Renal pelvis (tissue), 4 donors: ENCODE results near the gene ESRRA. TPM values are rescaled to one million over a fixed set of nuclear protein-coding genes. Genes with fewer than 3 reads are reported as not detected.
"Not testable (repeated sequence)": the region's sequence is repeated elsewhere in the genome, so short reads cannot be mapped to it uniquely, and the experiment has no call there.

ENCODE experiments used
- DNase-seq: peaks from one replicate; pipeline ENCODE4 v3.0.0-alpha.2; 2013
- polyA plus RNA-seq, 3 donors: library from polyadenylated mRNA; unstranded; fragments of 120-200 nt; gene quantifications; one replicate each; pipeline ENCODE4 v1.2.1, GENCODE V29; 2013; ENCODE audit not compliant: insufficient read length in 3 of 3

The ESRRA gene
- polyA plus RNA-seq, 3 donors, result 27.9 to 34.5 (median 30.8) TPM

DNA sequence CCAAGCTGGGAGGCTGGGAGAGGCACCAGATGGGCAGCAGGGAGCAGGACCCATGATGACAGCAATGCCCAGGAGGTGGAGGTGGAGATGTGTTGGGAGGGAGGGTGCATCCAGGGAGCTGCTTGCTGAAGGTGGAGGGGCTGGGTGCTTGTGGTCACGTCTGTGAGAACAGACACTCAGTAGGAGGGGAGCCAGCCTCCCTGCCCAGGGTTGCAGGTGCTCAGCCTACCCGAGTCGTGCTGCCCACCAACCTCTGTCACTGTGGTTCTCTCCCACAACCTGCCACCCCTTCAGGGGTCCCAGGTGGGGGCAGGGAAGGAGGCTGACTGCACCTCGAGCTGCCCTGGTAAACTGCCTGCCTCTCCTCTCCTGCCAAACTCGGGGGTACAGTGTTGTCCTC is 18.0 kb downstream of the ESRRA start:
- no peak for DNase-seq

- DNase-seq, result not testable (repeated sequence)
These were observed 18.7 kb downstream of the ESRRA start for GRCh38 chr11:64323984-64324383.

GRCh38 chr11:64324692-64325469 is 19.6 kb downstream of the ESRRA start:
- no peak for DNase-seq

GRCh38 chr11:64327375-64327774 is 22.1 kb downstream of the ESRRA start:
- no peak for DNase-seq

DNA sequence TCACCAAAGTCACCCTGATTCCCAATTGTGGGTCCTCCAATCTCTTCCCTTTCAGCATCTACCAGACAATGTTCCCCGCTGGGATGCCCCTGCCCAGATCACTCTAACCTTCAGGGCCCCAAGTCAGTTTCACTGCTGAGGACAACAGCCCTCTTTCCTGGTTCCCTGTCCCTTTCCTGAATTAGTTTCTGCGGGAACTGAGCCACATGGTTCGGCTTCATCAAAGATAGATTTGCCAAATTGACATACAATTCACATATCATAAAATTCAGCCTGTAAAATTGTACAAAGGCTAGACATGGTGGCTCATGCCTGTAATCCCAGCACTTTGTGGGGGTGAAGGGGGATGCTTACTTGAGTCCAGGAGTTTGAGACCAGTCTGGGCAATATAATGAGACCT is 22.7 kb downstream of the ESRRA start:
- DNase-seq, result no peak

GRCh38 chr11:64330888-64331287 is 25.6 kb downstream of the ESRRA start:
- DNase-seq, result no peak

DNA sequence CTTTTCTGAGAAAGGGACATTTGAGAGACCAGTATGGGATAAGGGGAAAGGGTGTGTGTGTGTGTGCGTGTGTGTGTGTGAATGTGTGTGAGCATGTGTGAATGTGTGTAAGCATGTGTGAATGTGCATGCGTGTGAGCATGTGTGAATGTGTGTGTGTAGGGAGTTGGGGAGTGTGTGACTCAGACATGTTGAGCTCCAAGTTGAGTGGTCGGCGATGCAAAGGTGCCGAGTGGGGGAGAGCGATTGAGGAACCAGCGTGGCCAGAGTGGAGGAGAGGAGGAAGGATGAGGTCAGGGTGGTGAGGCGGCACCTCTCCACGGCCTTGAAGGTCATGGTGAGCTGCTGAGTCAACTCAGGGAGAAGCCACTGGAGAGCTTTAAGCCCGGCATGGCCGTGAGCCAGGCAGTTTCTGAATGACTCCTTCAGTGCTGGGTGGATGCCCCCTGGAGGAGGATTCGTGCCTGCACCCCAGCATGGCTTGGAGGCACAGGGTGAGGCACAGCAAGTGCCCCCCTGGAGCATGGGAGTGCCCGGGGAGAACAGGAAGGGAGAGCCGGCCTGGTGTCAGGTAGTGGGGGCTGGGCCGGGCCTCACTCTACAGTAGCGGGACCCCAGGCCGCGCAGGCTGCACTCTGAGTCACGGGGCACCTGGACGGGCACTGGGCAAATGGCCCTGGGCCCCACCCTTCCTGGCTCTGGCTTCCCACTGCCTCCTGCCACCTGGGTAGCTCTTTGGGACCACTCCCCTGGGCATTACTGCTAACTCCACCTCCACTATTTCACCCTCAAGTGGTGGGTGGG is 26.4 kb downstream of the ESRRA start:
- no peak for DNase-seq

DNA sequence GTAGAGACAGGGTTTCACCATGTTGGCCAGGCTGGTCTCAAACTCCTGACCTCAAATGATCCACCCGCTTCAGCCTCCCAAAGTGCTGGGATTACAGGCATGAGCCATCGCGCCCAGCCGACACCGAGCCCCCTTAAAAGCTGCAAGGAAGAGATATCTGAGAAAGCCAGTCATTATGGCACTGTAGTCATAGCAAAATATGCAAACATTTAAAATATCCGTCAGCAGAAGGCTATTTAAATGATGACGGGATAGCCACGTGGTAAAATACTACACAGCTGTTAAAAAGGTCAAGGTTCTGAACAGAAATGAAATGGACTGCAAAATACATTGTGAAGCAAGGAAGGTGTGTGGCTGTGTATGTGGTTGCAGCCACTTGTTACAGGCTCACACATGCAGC is 28.2 kb downstream of the ESRRA start:
- no peak for DNase-seq

DNA sequence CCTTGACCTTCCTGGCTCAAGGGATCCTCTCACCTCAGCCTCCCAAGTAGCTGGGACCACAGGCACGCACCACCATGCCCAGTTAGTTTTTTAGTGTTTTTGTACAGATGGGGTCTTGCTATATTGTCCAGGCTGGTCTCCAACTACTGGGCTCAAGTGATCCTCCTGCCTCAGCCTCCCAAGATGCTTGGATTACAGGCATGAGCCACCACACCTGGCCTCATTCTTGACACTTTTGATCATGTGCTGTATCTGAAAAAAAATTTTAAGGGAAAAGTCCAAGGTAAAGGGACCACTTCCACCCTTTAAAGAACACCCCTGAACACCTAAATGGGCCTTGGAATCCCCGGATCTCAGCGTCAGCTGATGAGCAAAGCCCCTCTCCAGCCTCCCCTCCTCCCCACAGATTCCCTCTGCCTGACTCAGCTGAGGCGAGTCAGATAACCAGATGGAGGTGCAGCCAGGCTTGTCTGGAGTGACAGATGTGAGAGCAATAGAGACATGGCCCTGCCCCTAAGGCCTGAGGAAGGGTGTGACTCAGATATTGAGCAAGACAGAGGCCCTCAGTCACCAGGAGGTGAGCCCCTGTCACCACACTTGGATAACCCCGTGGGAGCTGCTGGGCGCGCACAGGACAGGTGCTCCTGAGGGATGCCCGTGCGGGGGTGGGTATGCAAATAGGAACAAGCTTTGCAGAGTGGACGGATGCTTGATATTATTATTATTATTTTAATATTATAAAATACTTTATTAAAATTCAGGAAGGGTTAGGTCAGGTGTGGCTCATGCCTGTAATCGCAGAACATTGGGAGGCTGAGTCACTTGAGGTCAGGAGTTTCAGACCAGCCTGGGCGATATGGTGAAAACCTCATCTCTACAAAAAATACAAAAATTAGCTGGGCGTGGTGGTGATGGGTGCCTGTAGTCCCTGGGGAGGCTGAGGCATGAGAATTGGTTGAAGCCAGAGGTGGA is 29.7 kb downstream of the ESRRA start:
- DNase-seq, result no peak

GRCh38 chr11:64337538-64338249 is 32.4 kb downstream of the ESRRA start:
- DNase-seq, result no peak

- DNase-seq, result no peak
These were observed 33.4 kb downstream of the ESRRA start for GRCh38 chr11:64338716-64339115.

DNA sequence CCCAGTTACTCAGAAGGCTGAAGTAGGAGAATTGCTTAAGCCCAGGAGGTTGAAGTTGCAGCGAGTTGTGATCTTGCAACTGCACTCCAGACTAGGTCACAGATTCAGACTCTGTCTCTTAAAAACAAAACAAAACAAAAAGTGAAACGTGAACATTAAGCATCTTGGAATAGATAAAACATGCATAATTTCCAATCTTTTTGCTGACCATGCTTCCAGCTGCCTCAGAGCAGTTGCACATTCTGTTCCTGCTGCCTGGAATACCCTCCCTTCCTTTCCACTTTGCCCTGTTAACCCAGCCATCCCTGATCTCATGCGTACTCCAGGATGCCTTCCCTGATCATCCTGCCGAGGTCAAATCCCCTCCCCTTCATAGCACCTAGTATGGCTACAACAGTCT is 34.0 kb downstream of the ESRRA start:
- DNase-seq, result no peak

GRCh38 chr11:64339754-64340408 is 34.6 kb downstream of the ESRRA start, which contains the start of gene CCDC88B:
TSS of gene CCDC88B (plus strand) at chr11:64340204. CDS start at chr11:64340267, 63 bp downstream.
- DNase-seq, result no peak

DNA sequence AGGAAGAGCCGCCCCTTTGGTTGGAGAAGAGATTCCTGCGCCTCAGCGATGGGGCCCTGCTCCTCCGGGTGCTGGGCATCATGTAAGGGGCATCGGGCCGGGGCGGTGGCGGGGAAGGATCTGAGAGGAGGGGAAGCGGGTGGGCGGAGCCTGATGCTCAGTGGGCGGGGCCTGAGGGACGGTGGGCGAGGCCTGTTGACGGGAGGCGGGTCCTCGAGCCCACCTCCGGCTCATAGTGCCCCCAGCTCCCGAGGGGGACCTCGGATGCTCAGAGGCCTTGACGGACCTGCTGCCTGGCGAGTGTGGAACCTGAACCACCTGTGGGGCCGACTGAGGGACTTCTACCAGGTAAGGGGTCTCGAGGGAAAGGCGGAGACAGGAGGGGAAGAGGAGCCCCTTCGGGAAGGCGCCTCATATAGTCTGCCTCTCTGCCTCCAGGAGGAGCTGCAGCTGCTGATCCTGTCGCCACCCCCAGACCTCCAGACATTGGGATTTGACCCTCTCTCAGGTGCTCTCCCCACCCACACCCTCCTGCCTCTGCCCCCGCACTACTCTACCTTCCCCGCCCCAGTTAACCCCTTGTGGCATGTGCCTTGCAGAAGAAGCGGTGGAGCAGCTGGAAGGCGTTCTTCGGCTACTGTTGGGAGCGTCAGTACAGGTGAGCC is 35.5 kb downstream of the ESRRA start:
- no peak for DNase-seq

DNA sequence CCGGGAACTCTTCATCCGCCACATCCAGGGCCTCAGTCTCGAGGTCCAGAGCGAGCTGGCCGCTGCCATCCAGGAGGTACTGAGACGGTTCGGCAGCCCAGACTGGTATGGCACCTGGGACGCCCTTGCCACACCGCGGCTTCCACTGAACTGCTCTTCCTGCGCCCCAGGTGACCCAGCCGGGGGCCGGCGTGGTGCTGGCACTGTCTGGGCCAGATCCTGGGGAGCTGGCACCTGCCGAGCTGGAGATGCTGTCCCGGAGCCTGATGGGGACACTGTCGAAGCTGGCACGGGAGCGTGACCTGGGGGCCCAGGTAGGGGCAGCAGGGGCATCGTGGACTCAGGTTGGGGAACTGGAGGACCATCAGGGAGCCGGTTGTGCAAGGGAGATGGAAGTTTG is 36.1 kb downstream of the ESRRA start:
- no peak for DNase-seq

DNA sequence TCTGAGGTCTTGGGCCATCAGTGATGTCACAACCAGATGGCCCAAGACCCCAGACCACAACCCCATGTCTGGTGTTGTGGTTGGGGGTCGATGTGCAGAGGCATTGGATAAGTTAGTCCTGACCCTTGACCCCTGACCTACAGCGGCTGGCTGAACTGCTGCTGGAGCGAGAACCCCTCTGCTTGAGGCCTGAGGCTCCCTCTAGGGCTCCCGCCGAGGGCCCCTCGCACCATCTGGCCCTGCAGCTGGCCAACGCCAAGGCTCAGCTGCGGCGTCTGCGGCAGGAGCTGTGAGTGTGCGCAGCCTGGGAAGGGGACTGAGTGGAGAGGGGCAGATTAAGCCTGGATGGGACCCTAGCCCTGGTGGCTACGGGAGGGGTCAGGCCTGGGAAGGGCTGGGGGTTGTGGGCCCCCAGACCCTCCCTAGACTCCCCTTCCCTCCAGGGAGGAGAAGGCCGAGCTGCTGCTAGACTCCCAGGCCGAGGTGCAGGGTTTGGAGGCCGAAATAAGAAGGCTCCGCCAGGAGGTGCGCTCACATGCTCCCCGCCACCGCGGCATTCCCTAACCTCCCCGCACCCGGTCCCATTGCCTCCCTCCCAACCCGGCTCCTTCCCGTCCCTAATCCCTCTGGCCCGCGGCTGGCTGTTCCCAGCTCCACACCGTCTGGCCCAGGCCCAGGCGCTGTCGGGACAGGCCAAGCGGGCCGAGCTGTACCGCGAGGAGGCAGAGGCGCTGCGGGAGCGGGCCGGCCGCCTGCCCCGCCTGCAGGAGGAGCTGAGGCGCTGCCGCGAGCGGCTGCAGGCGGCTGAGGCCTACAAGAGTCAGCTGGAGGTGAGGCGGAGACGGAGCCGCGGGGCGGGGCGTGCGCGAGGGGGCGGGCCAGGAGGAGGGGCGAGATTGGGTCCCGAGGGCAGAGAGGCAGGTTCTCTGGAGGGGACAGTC is 36.8 kb downstream of the ESRRA start:
- peak; percentile 74 for DNase-seq

- DNase-seq, result no peak
These were observed 37.8 kb downstream of the ESRRA start for GRCh38 chr11:64342869-64343745.
